HG03025 (cell line): ENCODE data around the gene H19.

ENCODE experiments used
- ATAC-seq: cut with Tn5 transposase; IDR thresholded peaks from one replicate; pipeline ENCODE4 v1.9.1; 2021; ENCODE audit warnings: mild to moderate bottlenecking, moderate library complexity; ENCODE audit not compliant: unreplicated experiment, low FRiP score

H19 gene

DNA sequence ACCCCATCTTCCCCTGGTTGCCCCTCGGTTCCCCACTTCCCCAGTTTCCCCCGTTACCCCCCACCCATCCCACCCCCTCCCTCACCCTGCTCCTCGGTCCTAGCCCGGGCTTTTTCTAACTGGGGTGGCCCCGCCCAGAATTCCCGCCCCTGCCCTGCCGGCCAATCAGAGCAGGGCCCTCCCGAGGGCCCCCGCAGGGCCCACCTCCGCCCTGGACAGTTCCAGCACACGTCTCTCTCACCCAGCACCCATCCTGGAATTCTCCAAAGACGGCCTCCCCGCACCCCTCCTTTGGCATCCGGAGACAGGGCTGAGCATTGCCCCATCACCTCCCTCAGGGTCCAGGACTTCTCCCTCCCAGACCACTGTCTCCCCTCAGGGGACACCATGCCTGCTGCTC, at the start of gene H19:
Gene H19 (minus strand): TSS at position 88 of the 400 bp plus-strand sequence.
- ATAC-seq = no peak

DNA sequence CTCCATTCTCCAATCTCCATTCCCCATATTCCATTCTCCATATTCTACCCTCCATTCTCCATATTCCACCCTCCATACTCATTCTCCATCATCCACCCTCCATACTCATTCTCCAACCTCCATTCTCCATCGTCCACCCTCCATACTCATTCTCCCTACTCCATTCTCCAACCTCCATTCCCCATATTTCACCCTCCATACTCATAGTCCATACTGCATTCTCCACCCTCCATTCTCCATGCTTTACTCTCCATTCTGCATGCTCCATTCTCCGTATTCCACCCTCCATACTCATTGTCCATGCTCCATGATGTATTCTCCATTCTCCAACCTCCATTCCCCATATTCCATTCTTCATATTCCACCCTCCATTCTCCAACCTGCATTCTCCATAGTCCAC, 44.3 kb upstream of the H19 start:
- no peak for ATAC-seq

DNA sequence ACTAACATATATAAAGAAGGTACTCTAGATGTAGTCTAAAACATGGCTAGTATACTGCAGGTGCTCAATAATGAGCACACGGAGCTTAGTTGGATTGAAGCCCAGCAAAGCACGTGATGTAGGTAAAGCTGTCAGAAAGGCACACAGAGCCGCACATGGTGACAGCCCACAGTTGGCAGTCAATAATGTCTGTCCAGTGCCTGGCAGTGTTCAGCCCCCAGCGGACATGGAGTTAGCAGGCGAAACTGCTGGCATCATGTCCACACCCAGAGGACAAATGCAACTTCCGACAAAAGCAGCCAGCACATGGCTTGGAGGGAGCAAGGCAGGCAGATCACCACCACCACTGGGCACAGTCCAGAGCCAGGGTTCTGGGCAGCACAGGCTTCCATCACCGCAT, 43.5 kb upstream of the H19 start:
- no peak for ATAC-seq

DNA sequence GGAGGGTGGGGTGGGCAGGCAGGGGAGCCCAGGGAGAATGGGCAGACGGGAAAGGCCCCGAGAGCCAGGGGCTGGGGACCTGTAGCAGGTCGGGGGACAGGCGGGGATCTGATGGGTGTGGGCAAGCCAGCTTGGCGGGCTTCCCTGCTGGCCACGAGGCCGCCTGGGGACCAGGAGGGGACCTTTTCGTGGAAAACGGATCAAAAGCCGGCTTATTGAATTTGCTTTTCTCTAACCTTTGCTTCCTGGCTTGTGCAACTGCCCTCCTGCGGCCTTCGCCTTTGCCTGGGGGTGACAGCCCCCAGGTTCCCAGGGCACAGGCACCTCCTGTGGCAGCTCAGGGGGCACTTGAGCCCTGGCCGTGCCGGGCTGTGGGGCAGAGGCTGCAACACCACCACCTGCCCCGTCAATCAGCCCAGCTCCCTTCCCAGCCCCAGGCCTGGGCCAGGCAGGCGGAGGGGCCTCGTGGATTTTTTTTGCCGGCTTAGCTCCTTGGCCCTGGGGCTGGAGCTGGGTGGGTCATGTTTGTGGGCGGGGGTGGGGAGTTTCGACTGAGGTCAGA, 41.6 kb upstream of the H19 start:
- no peak for ATAC-seq

DNA sequence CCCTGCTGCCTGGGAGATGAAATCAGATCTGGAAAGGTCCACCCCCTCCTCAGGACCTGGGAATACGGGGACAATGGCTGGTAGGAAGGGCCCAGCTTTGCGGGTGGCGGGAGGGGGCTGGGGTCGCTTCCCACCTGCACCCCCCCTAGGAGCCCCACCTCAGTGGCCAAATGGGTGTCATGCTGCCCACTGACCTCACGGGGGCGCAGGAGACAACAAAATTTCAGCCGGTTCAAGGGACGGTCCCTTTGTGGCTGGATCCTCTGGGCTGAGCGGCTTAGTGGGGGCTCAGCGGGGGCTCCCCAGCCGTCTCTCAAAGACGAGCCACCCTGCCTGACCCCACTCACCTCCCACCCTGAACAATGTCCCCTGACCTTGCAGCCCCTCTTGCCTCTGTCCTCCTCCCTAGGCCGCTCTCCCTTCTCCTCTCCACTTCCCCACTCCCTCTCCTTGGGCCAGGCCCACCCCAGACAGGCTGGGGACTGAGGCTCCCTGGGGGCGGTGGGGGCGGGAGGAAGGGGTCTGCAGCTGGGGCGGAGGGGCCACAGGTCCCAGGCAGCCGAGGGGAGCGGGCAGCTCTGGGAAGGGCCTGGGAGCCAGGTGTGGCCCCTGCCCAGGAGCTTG, 39.3 kb upstream of the H19 start:
- ATAC-seq = no peak

DNA sequence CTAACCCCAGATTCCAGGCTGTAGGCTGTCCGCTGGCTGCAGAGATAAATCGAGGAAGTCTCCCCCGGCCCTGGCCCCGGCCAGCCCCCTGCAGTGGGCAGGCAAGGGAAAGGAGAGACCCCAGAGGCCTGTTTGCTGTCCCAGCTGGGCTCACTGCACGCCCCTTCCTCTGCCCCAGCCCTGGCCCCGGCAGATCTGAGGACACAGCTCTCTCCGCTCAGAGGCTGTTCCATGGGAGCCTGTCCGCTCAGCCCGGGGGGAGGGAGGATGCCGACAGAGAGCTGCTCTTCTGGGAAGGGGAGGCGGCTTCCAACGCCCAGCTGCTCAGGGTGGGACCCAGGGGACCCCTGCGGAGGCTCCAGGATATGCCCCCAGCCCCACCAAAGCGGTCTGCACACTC, 37.7 kb upstream of the H19 start:
- no peak for ATAC-seq

DNA sequence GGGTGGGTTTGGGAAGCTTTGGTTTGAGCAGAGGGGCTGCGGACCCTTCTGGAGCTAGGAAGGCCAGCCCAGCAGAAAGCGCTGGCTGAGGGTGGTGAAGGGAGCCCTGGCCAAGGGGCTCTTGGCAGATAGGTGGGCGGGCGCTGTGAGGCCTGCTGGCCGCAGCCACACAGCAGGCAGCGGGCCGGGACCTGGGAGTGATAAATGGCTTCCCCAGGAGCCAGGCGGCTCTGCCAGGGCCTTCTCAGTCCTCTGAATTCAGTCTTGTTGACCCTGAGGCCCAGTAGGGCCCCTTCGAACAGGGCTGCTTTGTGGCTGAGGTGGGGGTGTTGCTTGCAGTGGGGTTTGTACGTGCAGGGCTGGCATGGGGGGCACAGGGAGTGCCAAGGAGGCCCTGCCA, 33.4 kb upstream of the H19 start:
- ATAC-seq = no peak

DNA sequence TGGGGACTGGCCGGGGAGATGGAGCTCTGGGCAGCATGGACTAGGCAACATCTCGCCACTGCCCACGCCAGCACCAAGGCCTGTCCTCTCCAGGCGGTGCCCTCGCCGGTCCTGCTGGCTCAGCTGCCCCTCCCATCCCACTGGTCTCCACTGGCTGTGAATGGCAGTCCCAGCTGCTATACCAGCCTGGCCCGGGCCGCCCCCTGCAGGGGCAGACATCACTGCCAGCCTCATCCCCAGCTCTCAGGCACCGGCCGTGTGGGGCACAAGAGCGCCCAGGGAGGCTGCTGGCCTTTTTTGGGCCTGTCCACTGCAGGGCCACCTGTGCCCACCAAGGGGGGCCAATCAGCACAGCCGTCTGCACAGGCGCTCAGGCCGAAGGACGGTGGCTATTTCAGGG, 30.1 kb upstream of the H19 start:
- ATAC-seq = no peak

DNA sequence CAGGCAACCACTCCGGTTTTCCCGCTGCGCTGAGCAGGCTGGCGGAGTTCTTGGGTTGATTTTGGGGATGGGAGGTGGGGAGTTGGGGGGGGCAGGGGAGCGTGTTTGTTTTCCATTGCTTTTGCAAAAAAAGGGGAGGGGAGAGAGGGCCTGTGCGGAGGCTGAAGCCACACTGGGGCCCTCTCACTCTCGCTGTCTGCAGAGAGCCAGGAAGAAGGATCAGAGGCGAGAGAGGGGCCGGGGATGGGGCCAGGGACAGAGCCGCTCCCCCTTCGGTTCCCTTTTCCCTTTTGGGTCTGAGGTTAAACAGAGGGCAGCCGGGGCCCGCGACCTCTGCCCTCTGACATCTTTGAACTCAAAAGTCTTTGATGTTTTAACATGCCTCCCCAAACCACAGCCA, 17.4 kb upstream of the H19 start:
- ATAC-seq = no peak

DNA sequence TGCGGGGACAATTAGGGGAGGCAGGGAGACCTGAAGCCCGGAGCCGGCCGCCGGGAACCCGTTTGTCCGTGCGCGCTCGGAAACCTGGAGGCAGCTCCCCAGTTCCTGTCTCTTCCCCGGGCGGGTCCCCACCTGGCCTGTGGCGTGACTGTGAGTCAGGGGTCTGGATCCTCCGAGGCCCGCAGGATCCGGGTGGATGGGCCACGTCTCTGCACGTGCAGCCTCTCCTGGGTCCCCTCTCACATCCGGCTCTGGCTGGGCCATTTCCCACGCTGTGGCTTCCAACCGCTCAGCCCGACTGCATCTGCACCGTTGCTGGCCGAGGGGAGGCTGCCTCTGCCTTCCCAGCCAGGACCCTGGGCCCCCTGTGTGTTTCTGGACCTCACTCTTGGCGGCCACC, 14.8 kb upstream of the H19 start:
- no peak for ATAC-seq

DNA sequence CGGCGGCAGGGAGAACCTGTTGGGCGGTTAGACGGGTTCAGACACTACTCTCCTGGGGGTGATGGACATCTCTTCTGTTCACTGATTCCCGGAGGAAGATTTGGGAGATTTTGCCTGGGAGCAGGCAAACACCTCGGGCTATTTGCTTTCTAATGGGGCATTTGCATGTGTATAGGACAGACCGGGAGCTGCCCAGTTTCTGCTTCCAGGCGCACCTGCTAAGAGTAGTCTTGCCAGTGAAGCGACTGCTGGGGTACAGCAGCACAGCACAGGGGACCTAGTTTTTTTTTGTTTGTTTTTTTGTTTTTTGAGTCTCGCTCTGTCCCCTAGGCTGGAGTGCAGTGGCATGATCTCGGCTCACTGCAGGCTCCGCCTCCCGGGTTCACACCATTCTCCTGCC, 6.8 kb upstream of the H19 start:
- no peak for ATAC-seq

DNA sequence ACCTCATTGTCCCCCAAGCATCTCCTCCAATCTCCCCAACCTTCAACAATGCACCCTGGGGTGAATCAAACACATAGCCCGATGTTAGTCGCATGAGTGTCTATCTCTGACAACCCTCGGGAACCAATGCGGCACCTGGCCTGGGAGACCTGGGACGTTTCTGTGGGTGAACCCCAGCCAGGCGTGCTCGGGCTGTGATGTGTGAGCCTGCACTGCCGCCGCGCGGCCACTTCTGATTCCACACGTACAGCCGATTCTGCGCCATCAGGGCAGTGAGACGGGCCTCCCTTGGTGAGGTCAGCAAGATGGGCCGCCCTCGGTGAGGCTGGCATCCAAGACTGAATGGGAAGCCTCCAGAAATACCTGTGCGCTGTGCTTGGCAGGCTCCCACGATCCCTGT, 5.2 kb upstream of the H19 start:
- ATAC-seq = no peak

DNA sequence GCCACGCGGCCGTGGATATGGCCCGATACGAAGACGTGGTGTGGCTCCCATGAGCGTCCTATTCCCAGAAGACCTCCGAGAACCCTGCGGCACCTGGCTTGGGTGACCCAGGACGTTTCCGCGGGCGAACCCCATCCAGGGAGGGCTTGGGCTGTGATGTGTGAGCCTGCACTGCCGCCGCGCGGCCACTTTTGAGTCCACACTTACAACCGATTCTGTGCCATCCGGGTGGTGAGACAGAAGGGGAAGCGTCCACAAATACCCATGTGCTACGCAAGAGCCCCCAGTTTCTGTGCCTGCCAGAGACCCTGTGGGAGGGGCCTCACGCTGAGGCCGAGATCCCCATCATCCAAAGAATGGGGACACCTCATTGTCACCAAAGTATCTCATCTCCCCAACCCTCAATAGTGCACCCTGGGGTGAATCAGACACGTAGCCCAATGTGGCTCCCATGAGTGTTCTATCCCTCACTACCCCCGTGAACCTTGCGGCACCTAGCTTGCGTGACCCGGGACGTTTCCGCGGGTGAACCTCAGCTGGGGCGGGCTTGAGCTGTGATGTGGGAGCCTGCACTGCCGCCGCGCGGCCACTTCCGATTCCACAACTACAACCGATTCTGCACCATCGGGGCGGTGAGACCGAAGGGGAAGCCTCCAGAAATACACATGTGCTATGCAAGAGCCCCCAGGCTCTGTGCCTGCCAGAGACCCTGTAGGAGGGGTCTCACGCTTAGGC, 4.6 kb upstream of the H19 start:
- no peak for ATAC-seq

DNA sequence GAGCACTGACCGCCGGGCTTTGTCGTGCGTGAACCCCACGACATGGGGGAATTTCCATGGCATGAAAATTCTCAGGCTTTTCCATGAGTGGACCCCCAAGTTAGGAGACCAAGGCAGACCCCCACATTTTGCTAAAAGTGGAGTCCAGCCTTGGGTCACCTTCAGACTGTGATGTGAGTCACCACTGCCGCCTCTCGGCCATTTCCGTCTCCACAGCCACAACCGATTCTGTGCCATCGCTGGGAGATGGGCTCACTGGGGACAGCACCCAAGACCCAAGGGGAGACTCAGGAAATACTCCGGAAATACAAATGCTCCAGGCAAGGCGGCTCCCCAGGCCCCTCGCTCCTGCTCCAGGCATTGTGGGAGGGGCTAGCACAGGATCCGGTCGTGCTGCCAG, 1.2 kb upstream of the H19 start:
- no peak for ATAC-seq

DNA sequence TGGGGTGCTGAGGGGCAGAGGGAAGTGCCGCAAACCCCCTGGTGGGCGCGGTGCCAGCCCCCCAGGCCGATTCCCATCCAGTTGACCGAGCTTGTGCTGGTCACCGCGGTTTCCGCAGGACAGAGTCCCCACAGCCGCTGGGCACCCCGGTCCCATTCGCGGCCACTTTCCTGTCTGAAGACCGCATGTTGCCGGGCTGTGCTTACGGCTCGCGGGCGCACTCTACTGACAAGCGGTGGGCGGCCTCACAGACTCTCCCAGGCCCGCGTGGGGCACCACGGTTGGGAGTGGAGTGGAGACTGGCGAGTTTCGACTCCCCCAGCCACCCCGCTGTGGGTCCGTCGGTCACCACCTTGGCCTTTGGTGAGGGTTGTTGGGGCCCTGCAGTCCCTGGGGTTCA, 648 bp upstream of the H19 start:
- no peak for ATAC-seq

DNA sequence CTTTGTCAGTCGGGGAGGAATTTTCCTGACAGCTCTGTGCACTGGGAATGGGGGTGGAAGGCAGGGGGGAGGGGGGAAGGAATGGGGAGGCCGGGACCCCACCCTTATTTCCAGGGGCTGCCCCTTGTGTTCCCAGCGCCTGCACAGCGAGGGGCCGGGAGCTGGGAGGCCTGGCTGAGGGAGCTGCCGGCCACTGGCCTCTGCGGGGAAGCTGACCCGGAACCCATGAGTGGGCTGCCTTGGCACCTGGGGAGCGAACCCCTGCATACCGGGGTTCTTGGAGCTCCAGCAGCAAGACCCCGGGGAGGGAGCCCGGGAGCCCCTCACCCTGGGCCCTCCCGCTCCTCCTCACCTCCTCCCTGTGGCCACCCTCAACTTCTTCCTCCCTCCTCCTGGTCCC, 3.5 kb downstream of the H19 start:
- no peak for ATAC-seq

DNA sequence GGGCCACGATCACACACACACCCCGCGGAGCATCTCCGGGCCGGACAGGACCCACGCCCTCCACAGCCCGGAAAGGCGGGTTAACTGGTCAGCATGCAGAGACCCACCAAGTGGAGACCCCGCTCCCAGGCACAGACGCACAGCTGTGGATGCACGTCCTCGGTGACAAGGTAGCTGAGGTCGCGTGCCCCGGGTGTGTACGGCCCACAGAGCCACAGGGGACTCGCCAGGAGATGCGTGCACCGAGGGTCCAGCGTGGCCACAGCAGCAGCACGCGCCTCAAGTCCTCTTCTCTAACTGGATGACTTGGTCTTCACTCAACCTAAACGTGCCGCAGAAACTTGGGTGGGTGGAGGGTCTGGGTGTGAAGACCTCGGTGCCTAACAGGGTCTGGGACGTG, 5.5 kb downstream of the H19 start:
- ATAC-seq = no peak

DNA sequence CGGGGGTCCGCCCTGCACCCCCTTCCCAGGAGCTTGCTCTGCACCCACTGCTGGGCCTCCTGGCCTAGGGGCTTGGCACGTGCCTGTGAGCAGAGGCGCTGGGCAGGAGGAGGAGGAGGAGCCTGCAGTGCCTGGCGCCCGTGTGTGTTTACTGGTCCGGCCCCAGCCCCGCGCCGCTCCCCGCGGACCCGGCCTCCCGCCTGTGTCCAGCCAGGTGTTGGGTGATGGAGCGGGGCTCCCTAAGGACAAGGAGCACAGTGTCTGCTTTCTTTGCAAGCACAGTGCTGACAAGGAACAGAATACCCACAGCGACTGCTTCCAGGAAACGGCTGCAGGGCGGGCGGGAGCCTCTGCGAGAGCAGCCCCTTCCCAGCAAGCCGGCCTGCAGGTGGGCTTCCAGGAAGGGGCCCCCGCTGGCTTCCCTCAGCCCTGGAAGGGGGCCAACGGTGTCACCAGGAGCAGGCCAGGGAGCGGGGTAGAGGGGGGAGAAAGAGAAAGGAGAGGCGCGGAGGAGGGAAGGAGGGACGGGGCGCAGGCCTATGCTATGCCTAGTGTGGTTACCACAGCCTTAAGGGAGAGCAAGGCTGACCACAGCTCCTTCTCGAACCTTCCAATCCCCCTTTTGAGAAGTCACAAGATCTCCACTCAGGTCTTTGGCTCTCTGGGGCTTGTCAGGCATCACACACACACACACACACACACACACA, 6.6 kb downstream of the H19 start:
- ATAC-seq = no peak

DNA sequence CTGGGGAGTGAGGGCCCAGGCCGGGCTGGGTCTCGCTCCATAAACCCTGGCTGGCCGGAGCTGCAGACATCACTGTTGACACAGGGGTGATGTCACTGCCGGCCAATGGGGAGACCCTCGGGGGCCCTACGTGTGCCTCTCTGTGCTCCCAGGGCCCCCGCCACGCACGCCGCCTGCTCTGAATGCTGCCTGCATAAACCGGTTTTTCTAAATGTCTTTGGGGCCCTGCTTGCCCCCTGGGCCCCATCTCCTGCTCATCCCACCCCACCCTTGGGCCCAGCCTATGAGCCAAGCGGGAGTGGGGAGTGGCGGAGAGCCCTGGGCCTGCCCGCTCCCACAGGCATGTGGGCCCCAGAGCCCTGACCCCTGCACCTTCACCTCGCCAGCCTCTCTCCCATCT, 7.7 kb downstream of the H19 start:
- ATAC-seq = no peak

DNA sequence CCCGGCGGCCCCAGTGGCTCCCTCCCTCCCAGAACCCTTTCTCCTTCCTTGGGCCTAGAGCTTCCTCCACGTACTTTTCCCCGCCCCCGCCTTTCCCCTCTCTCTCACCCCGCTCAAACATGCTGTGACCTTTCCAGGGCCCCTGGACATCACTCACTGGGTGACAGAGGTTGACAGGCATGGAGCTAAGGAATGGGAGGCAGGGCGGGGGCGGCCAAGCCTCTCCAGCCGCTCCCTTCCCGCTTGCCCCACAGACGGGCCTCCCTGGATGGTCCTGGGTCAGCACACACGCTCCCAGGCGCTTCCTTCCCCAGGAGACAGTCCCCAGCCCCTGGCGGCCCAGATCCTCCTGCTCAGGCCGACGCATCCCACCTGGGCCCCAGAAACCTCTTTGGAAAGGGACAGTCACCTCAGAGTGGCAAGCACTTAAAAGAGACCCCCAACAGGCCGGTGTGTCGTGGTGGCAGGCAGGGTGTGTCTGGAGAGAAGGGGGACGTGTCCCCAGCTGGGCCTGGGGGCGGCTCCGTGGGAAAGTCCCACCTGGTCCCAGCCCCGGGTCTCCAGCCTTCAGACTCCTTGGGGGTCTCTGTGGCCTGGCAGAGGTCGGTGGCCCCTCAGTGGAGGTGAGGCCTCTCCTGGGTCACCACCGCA, 8.8 kb downstream of the H19 start:
- ATAC-seq = no peak

DNA sequence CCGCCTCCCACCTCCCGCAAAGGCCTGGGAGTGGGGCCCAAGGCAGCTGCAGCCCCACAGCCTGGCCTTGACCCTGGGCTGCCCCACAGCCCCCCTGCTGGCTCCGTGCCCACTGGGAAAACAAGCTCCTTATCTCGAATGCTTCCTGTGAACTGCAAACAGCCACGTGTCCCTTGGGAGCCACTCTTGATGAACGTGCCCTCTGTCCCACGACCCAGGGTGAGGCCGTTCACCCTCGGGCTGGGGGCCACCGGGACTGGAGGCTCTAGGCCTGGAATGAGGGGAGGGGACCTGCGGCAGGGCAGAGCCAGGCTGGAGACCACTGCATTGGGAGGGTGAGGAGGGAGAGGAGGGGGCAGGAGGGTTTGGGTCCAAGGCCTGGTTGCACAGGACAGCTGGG, 9.5 kb downstream of the H19 start:
- ATAC-seq = no peak
